Measurements from ENCODE around the gene PLA2G4E. TPM values are rescaled to one million over a fixed set of nuclear protein-coding genes. Genes with fewer than 3 reads are reported as not detected.

PLA2G4E gene
- total and polyA plus RNA-seq, 7 donors = 0.01 to 0.34 (median 0.08) TPM; not detected in 2

GRCh38 chr15:41990243-41990605 lies 30.6 kb downstream of the PLA2G4E start:
- DNase-seq (peak in 1 of 2 donors; percentile 31), ATAC-seq (no peak)
- Histone ChIP-seq H3K36me3 (ENCODE audit: insufficient read depth in 1 of 2, low read depth in 1 of 2) (no peaks in the 10 kb centered on the region), H3K9me3 (no peaks in the 10 kb centered on the region), H3K4me3 (no peak overlapping the region), H3K27me3 (ENCODE audit: insufficient read depth in 3 of 3, low read length in 2 of 3) (no peaks in the 10 kb centered on the region), H3K27ac (no peak overlapping the region), H3K4me1 (no peaks in the 10 kb centered on the region)
- TF ChIP-seq CTCF (IDR thresholded peaks at IDR 0.05) = no peak
- intact Hi-C loops (cut with DNase I) = no loop called here
- 57 to 65% (median 60%) methylated on average over 7 of the region's 7 CpGs for WGBS, 3 donors

GRCh38 chr15:41989573-41990242 lies 31.1 kb downstream of the PLA2G4E start:
- H3K27me3 ChIP-seq (ENCODE audit: insufficient read depth in 3 of 3, low read length in 2 of 3) = no peaks in the 10 kb centered on the region
- no peaks in the 10 kb centered on the region for H3K4me1 ChIP-seq
- ATAC-seq = peak; percentile 90 to 98 (median 96)
- WGBS, 3 donors = 20 to 24% (median 22%) methylated on average over 9 of the region's 9 CpGs
- no peaks in the 10 kb centered on the region for H3K9me3 ChIP-seq
- no peak overlapping the region for H3K27ac ChIP-seq
- peak; percentile 99 for TF ChIP-seq CTCF (IDR thresholded peaks at IDR 0.05)
- intact Hi-C loops (cut with DNase I) = loop anchor here (1.0 to 10.0 kb wide), 4 partner anchors 68 to 145 kb away; no protein-coding TSS in a partner anchor
- DNase-seq = peak; percentile 82 to 91
- H3K4me3 ChIP-seq = no peak overlapping the region
- H3K36me3 ChIP-seq (ENCODE audit: insufficient read depth in 1 of 2, low read depth in 1 of 2) = no peaks in the 10 kb centered on the region

GRCh38 chr15:41988896-41989572 lies 31.8 kb downstream of the PLA2G4E start:
- WGBS, 3 donors = 74 to 78% (median 77%) methylated on average over 21 of the region's 21 CpGs
- intact Hi-C loops (cut with DNase I) = loop anchor here (1.0 to 10.0 kb wide), 4 partner anchors 68 to 146 kb away; no protein-coding TSS in a partner anchor
- H3K9me3 ChIP-seq = no peaks in the 10 kb centered on the region

GRCh38 chr15:41987925-41988275 lies 32.9 kb downstream of the PLA2G4E start:
- Histone ChIP-seq H3K4me1 (no peaks in the 10 kb centered on the region), H3K27me3 (ENCODE audit: insufficient read depth in 3 of 3, low read length in 2 of 3) (no peaks in the 10 kb centered on the region), H3K4me3 (no peak overlapping the region), H3K36me3 (ENCODE audit: insufficient read depth in 1 of 2, low read depth in 1 of 2) (no peaks in the 10 kb centered on the region), H3K9me3 (no peaks in the 10 kb centered on the region), H3K27ac (no peak overlapping the region)
- ATAC-seq (no peak), DNase-seq (peak in 1 of 2 donors; percentile 35)
- intact Hi-C loops (cut with DNase I) = loop anchor here (2.0 to 10.0 kb wide), 3 partner anchors 71 to 147 kb away; no protein-coding TSS in a partner anchor
- TF ChIP-seq CTCF (IDR thresholded peaks at IDR 0.05) = no peak
- WGBS, 3 donors = 84 to 88% (median 87%) methylated on average over 8 to 11 of the region's 11 CpGs

More at GRCh38 chr15:41988896-41989572, 31.8 kb downstream of the PLA2G4E start:
- no peak overlapping the region for H3K27ac ChIP-seq
- no peak overlapping the region for H3K4me3 ChIP-seq
- H3K4me1 ChIP-seq = no peaks in the 10 kb centered on the region
- peak in 3 of 4 donors; percentile 6 to 18 (median 16) for ATAC-seq
- no peak for TF ChIP-seq CTCF (IDR thresholded peaks at IDR 0.05)
- peak in 1 of 2 donors; percentile 34 for DNase-seq
- H3K36me3 ChIP-seq (ENCODE audit: insufficient read depth in 1 of 2, low read depth in 1 of 2) = no peaks in the 10 kb centered on the region
- H3K27me3 ChIP-seq (ENCODE audit: insufficient read depth in 3 of 3, low read length in 2 of 3) = no peaks in the 10 kb centered on the region
